ENCODE results near the gene GSG1L2. TPM values are rescaled to one million over a fixed set of nuclear protein-coding genes. Genes with fewer than 3 reads are reported as not detected.

GSG1L2 gene
- total and polyA plus RNA-seq, 2 donors from 2014 or later, result not detected

GRCh38 chr17:9825641-9826150 lies 3.8 kb upstream of the GSG1L2 start, which contains the start of gene GLP2R:
GLP2R (plus strand) TSS chr17:9825924; CDS start chr17:9826064, 140 bp downstream.
- no peaks in the 10 kb centered on the region for H3K4me1 ChIP-seq (ENCODE audit: control insufficient read depth in 2 of 3, insufficient read depth in 2 of 3, low read depth in 1 of 3, low read length in 3 of 3)
- H3K9me3 ChIP-seq (ENCODE audit: control insufficient read depth in 2 of 3, insufficient read depth in 1 of 3, low read length in 3 of 3), result no peaks in the 10 kb centered on the region
- H3K36me3 ChIP-seq (ENCODE audit: control insufficient read depth in 2 of 3, insufficient read depth in 3 of 3, low read length in 3 of 3), result no peaks in the 10 kb centered on the region
- DNase-seq (no peak), FAIRE-seq (no peak)
- H3K9ac ChIP-seq (ENCODE audit: low read length in 3 of 3), result no peak within 1 kb of the TSS
- TF ChIP-seq, protein P1, sequence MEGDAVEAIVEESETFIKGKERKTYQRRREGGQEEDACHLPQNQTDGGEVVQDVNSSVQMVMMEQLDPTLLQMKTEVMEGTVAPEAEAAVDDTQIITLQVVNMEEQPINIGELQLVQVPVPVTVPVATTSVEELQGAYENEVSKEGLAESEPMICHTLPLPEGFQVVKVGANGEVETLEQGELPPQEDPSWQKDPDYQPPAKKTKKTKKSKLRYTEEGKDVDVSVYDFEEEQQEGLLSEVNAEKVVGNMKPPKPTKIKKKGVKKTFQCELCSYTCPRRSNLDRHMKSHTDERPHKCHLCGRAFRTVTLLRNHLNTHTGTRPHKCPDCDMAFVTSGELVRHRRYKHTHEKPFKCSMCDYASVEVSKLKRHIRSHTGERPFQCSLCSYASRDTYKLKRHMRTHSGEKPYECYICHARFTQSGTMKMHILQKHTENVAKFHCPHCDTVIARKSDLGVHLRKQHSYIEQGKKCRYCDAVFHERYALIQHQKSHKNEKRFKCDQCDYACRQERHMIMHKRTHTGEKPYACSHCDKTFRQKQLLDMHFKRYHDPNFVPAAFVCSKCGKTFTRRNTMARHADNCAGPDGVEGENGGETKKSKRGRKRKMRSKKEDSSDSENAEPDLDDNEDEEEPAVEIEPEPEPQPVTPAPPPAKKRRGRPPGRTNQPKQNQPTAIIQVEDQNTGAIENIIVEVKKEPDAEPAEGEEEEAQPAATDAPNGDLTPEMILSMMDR (IDR thresholded peaks at IDR 0.05; ENCODE audit: borderline replicate concordance, extremely low read depth, insufficient read depth), result no peak
- intact Hi-C loops (cut with DNase I), result no loop called here
- H3K27me3 ChIP-seq (ENCODE audit: control insufficient read depth, insufficient read depth, low read length), result no peaks in the 10 kb centered on the region
- no peak within 1 kb of the TSS for H3K4me3 ChIP-seq (ENCODE audit: low read length in 3 of 3)
- H3K27ac ChIP-seq (ENCODE audit: low read depth in 2 of 2, low read length in 2 of 2), result no peak within 1 kb of the TSS

- no peak overlapping the region for H3K27ac ChIP-seq (ENCODE audit: low read depth in 2 of 2, low read length in 2 of 2)
- DNase-seq (no peak), FAIRE-seq (no peak)
- H3K27me3 ChIP-seq (ENCODE audit: control insufficient read depth, insufficient read depth, low read length), result no peaks in the 10 kb centered on the region
- no peaks in the 10 kb centered on the region for H3K9me3 ChIP-seq (ENCODE audit: control insufficient read depth in 2 of 3, insufficient read depth in 1 of 3, low read length in 3 of 3)
- H3K9ac ChIP-seq (ENCODE audit: low read length in 3 of 3), result no peak overlapping the region
- no peaks in the 10 kb centered on the region for H3K4me1 ChIP-seq (ENCODE audit: control insufficient read depth in 2 of 3, insufficient read depth in 2 of 3, low read depth in 1 of 3, low read length in 3 of 3)
- intact Hi-C loops (cut with DNase I), result no loop called here
- TF ChIP-seq, protein P1 (IDR thresholded peaks at IDR 0.05; ENCODE audit: borderline replicate concordance, extremely low read depth, insufficient read depth), result no peak
- H3K36me3 ChIP-seq (ENCODE audit: control insufficient read depth in 2 of 3, insufficient read depth in 3 of 3, low read length in 3 of 3), result no peaks in the 10 kb centered on the region
- no peak overlapping the region for H3K4me3 ChIP-seq (ENCODE audit: low read length in 3 of 3)
Measured at GRCh38 chr17:9824797-9825338, 3.0 kb upstream of the GSG1L2 start.

GRCh38 chr17:9824094-9824493 lies 2.2 kb upstream of the GSG1L2 start:
- Histone ChIP-seq H3K9ac (ENCODE audit: low read length in 3 of 3) (no peak overlapping the region), H3K27me3 (ENCODE audit: control insufficient read depth, insufficient read depth, low read length) (no peaks in the 10 kb centered on the region), H3K4me1 (ENCODE audit: control insufficient read depth in 2 of 3, insufficient read depth in 2 of 3, low read depth in 1 of 3, low read length in 3 of 3) (no peaks in the 10 kb centered on the region), H3K27ac (ENCODE audit: low read depth in 2 of 2, low read length in 2 of 2) (no peak overlapping the region), H3K36me3 (ENCODE audit: control insufficient read depth in 2 of 3, insufficient read depth in 3 of 3, low read length in 3 of 3) (no peaks in the 10 kb centered on the region), H3K9me3 (ENCODE audit: control insufficient read depth in 2 of 3, insufficient read depth in 1 of 3, low read length in 3 of 3) (no peaks in the 10 kb centered on the region), H3K4me3 (ENCODE audit: low read length in 3 of 3) (no peak overlapping the region)
- DNase-seq (no peak), FAIRE-seq (no peak)
- TF ChIP-seq, protein P1 (IDR thresholded peaks at IDR 0.05; ENCODE audit: borderline replicate concordance, extremely low read depth, insufficient read depth), result no peak
- intact Hi-C loops (cut with DNase I), result no loop called here

GRCh38 chr17:9820448-9820847 lies 1.4 kb downstream of the GSG1L2 start:
- DNase-seq, result no peak
- H3K4me3 ChIP-seq (ENCODE audit: low read length in 3 of 3), result no peak overlapping the region

More at GRCh38 chr17:9820448-9820847, 1.4 kb downstream of the GSG1L2 start:
- no peaks in the 10 kb centered on the region for H3K4me1 ChIP-seq (ENCODE audit: control insufficient read depth in 2 of 3, insufficient read depth in 2 of 3, low read depth in 1 of 3, low read length in 3 of 3)
- no peaks in the 10 kb centered on the region for H3K27me3 ChIP-seq (ENCODE audit: control insufficient read depth, insufficient read depth, low read length)
- intact Hi-C loops (cut with DNase I), result no loop called here
- H3K36me3 ChIP-seq (ENCODE audit: control insufficient read depth in 2 of 3, insufficient read depth in 3 of 3, low read length in 3 of 3), result no peaks in the 10 kb centered on the region
- TF ChIP-seq, protein P1 (IDR thresholded peaks at IDR 0.05; ENCODE audit: borderline replicate concordance, extremely low read depth, insufficient read depth), result no peak
- H3K9ac ChIP-seq (ENCODE audit: low read length in 3 of 3), result no peak overlapping the region
- H3K9me3 ChIP-seq (ENCODE audit: control insufficient read depth in 2 of 3, insufficient read depth in 1 of 3, low read length in 3 of 3), result no peaks in the 10 kb centered on the region
- FAIRE-seq, result no peak
- H3K27ac ChIP-seq (ENCODE audit: low read depth in 2 of 2, low read length in 2 of 2), result no peak overlapping the region

Measured in kidney (tissue), 14 donors.